DOHH2 (cell line): ENCODE results near the gene ABHD10.

ENCODE experiments used
- CTCF ChIP-seq: fragments of 200-600 bp; sonication (generic); IDR thresholded peaks from one replicate; pipeline ENCODE4 v1.5.1; 2014; ENCODE audit warnings: antibody characterized with exemption, mild to moderate bottlenecking, low read depth, low read length; ENCODE audit not compliant: poor library complexity, severe bottlenecking
- EZH2phosphoT487 ChIP-seq: fragments of 200-600 bp; sonication (generic); IDR thresholded peaks from 2 replicates; pipeline ENCODE4 v1.6.1; 2017; ENCODE audit warnings: borderline replicate concordance, mild to moderate bottlenecking, antibody characterized with exemption, low read length, moderate library complexity, mixed read lengths

- TF ChIP-seq CTCF (no peak), EZH2phosphoT487 (no peak)
Measured at GRCh38 chr3:111956449-111956848, 22.4 kb upstream of the ABHD10 start.
